PFSK-1 (cell line): Measurements from ENCODE around the gene PTTG1IP.

Experiments
- POLR2AphosphoS5 ChIP-seq: IDR thresholded peaks from 2 replicates; pipeline ENCODE4 v1.6.1; 2012; ENCODE audit warnings: low read depth, mild to moderate bottlenecking, control low read depth, low read length, moderate library complexity
- REST ChIP-seq, 2 experiments: IDR thresholded peaks; 2 replicates each; pipeline versions ENCODE4 v1.6.1 to v1.8.0; 2011 to 2012; ENCODE audit warnings: low read depth in 2 of 2, low read length in 2 of 2, control low read depth in 1 of 2, inconsistent platforms in 1 of 2, mild to moderate bottlenecking in 1 of 2, moderate library complexity in 1 of 2; ENCODE audit not compliant: insufficient read depth in 1 of 2

DNA sequence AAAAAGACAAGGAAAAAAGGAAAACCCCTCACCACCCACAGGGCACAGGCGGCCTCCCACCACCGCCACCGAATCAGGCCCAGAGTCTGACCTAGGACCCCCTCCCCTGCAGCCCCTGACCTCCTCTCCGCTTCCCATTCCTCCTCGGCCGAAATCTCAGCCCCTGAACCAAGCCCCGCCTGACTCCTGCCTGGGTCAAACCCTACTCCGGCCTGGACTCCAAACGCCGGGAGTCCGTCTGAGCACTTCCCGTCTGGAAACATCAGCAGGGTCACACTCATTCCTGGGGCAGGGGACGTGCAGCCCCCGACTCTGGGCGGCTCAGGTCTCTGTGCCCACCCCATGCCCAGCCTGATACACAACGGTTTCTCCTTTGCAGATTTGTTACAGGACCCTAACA is 29.2 kb downstream of the PTTG1IP start:
- TF ChIP-seq REST (IDR thresholded peaks at IDR 0.05; ENCODE audit: insufficient read depth in 1 of 2, low read depth in 2 of 2, low read length in 2 of 2) (no peak), POLR2AphosphoS5 (no peak)
